ENCODE results near the gene NFKBIE.

- TF ChIP-seq CTCF (conservative IDR thresholded peaks at IDR 0.05; ENCODE audit: low read depth in 2 of 2) (no peak), POLR2AphosphoS5 (IDR thresholded peaks at IDR 0.05; ENCODE audit: low read depth) (no peak), EZH2 (IDR thresholded peaks at IDR 0.05; ENCODE audit: low read depth, unreplicated experiment) (no peak), EZH2phosphoT487 (IDR thresholded peaks at IDR 0.05; ENCODE audit: unreplicated experiment) (no peak), ZNF114 (CRISPR knock-in tag; IDR thresholded peaks at IDR 0.05) (no peak), CREB1 (CRISPR knock-in tag; IDR thresholded peaks at IDR 0.05; ENCODE audit: low read depth) (no peak), REST (IDR thresholded peaks at IDR 0.05; ENCODE audit: unreplicated experiment) (no peak), ETS1 (IDR thresholded peaks at IDR 0.05) (no peak), ZNF331 (CRISPR knock-in tag; IDR thresholded peaks at IDR 0.05; ENCODE audit: low read depth) (no peak), NANOG (IDR thresholded peaks at IDR 0.05; ENCODE audit: borderline replicate concordance) (no peak), JUNB (IDR thresholded peaks at IDR 0.05; ENCODE audit: unreplicated experiment) (no peak), STAT1 (IDR thresholded peaks at IDR 0.05; ENCODE audit: unreplicated experiment) (no peak)
Observed at GRCh38 chr6:44300292-44300823, 35.0 kb upstream of the NFKBIE start.

Data from GM23338 (cell line).